ENCODE results near the gene WNT4. TPM values are rescaled to one million over a fixed set of nuclear protein-coding genes. Genes with fewer than 3 reads are reported as not detected.
A peak's percentile ranks its signal among the peaks of the same experiment; 100 is the strongest.
"Not testable (repeated sequence)": the region's sequence is repeated elsewhere in the genome, so short reads cannot be mapped to it uniquely, and the experiment has no call there.

Gene WNT4
- total RNA-seq, 1 donor from 2014 or later: 0.19 TPM

DNA sequence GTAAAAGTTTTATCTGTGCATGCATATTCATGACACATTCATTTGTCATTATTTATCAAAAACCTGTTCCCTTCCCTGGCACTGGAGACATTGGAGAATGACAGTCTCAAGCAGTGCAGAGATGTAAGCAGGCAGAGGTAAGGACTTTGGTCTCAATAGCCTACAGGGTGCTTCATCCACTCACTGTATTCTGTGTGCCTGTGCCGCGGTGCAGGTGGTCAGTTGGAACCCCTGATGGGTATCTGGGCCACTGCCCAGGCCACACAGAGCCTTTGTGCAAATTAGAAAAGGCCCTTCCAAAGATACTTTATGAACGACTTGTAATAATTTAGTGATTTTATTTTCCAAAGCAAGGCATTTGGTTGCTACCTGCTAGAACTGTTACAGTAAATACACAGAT is 46.4 kb downstream of the WNT4 start:
- TF ChIP-seq, protein P1, sequence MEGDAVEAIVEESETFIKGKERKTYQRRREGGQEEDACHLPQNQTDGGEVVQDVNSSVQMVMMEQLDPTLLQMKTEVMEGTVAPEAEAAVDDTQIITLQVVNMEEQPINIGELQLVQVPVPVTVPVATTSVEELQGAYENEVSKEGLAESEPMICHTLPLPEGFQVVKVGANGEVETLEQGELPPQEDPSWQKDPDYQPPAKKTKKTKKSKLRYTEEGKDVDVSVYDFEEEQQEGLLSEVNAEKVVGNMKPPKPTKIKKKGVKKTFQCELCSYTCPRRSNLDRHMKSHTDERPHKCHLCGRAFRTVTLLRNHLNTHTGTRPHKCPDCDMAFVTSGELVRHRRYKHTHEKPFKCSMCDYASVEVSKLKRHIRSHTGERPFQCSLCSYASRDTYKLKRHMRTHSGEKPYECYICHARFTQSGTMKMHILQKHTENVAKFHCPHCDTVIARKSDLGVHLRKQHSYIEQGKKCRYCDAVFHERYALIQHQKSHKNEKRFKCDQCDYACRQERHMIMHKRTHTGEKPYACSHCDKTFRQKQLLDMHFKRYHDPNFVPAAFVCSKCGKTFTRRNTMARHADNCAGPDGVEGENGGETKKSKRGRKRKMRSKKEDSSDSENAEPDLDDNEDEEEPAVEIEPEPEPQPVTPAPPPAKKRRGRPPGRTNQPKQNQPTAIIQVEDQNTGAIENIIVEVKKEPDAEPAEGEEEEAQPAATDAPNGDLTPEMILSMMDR (IDR thresholded peaks at IDR 0.05): no peak
- no peaks in the 10 kb centered on the region for H3K9me3 Mint-ChIP-seq (ENCODE audit: unreplicated experiment)
- H3K36me3 Mint-ChIP-seq (ENCODE audit: unreplicated experiment): peaks cover 34% of the 10 kb centered on the region
- DNase-seq (ENCODE audit: extremely low spot score, unreplicated experiment): no peak
- no peak overlapping the region for H3K4me3 Mint-ChIP-seq (ENCODE audit: unreplicated experiment)
- H3K27ac Mint-ChIP-seq (ENCODE audit: unreplicated experiment): no peak overlapping the region
- H3K27me3 Mint-ChIP-seq (ENCODE audit: unreplicated experiment): no peaks in the 10 kb centered on the region
- peaks cover 9% of the 10 kb centered on the region for H3K4me1 Mint-ChIP-seq (ENCODE audit: unreplicated experiment)

DNA sequence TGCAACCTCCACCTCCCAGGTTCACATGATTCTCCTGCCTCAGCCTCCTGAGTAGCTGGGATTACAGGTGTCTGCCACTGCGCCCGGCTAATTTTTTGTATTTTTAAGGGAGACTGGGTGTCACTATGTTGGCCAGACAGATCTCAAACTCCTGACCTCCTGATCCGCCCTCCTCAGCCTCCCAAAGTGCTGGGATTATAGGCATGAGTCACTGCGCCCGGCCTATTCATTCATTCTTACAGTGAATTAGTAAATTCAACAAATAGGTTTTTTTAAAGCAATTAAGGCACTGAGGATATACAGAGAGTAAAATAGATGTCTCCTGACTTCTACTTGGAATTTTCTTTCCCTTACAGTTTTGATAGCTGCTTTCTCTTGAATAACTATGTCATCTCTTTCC is 46.9 kb downstream of the WNT4 start:
- DNase-seq (ENCODE audit: extremely low spot score, unreplicated experiment): no peak
- no peaks in the 10 kb centered on the region for H3K27me3 Mint-ChIP-seq (ENCODE audit: unreplicated experiment)
- no peaks in the 10 kb centered on the region for H3K9me3 Mint-ChIP-seq (ENCODE audit: unreplicated experiment)
- H3K27ac Mint-ChIP-seq (ENCODE audit: unreplicated experiment): peak overlapping the region; percentile 34
- H3K36me3 Mint-ChIP-seq (ENCODE audit: unreplicated experiment): peaks cover 38% of the 10 kb centered on the region
- TF ChIP-seq, protein P1 (IDR thresholded peaks at IDR 0.05): no peak
- H3K4me3 Mint-ChIP-seq (ENCODE audit: unreplicated experiment): no peak overlapping the region
- H3K4me1 Mint-ChIP-seq (ENCODE audit: unreplicated experiment): peaks cover 13% of the 10 kb centered on the region

DNA sequence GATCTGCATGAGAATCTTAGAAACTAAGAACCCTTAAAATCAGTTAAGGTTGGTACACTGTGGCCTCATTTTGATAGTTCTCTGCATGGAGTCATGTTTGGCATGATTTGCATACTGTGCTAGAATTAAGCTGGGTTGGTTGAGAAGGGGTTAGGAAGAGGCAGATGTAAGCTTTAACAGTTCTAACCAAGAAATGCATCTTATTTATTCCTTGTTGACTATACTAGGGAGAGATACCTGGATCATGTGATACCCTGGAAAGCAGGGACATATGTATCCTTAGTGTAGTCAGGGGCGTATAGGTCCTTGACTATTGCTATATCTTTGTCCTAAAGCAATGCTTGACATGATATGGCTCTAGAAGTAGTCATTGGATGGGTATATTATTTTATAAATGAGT is 49.4 kb downstream of the WNT4 start:
- peaks cover 37% of the 10 kb centered on the region for H3K4me1 Mint-ChIP-seq (ENCODE audit: unreplicated experiment)
- H3K4me3 Mint-ChIP-seq (ENCODE audit: unreplicated experiment): no peak overlapping the region
- no peaks in the 10 kb centered on the region for H3K9me3 Mint-ChIP-seq (ENCODE audit: unreplicated experiment)
- no peaks in the 10 kb centered on the region for H3K27me3 Mint-ChIP-seq (ENCODE audit: unreplicated experiment)
- H3K27ac Mint-ChIP-seq (ENCODE audit: unreplicated experiment): no peak overlapping the region
- TF ChIP-seq, protein P1 (IDR thresholded peaks at IDR 0.05): no peak
- no peak for DNase-seq (ENCODE audit: extremely low spot score, unreplicated experiment)
- peaks cover 40% of the 10 kb centered on the region for H3K36me3 Mint-ChIP-seq (ENCODE audit: unreplicated experiment)

DNA sequence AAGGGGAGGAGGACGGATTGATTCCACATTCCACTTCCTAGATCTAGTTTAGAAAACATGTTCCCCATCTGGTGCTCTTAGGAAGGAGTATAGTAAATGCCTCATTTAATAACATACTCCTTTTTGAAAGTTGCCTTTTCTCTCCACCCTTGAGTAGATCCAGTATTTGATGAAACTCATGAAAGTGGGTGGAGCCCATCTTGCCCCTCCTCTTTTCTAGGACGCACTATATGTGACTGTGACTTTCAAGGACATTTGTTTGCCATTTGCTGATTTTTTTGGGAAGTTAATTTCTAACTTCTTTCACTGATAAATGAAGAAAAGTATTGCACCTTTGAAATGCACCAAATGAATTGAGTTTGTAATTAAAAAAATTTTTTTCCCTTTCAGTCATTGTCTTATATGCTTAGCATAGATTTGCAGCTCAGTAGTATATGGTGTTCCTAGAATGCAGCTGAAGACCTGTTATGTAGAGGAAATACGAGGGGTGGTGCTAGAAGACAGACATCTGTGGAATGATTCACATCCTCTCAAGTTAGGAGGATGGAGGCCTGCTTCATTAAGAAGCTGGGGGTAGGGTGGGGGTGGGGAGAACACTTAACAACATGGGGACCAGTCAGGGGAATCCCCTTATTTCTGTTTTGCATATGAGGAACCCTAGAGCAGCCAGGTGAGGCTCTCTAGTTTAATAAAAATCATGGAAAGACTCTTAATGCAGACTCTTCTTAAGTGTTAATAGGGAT is 50.7 kb downstream of the WNT4 start:
- not testable (repeated sequence) for H3K4me3 Mint-ChIP-seq (ENCODE audit: unreplicated experiment); H3K27ac Mint-ChIP-seq (ENCODE audit: unreplicated experiment); H3K27me3 Mint-ChIP-seq (ENCODE audit: unreplicated experiment); DNase-seq (ENCODE audit: extremely low spot score, unreplicated experiment); H3K9me3 Mint-ChIP-seq (ENCODE audit: unreplicated experiment)
- Mint-ChIP-seq H3K4me1 (ENCODE audit: unreplicated experiment) (peaks cover 45% of the 10 kb centered on the region), H3K36me3 (ENCODE audit: unreplicated experiment) (peaks cover 41% of the 10 kb centered on the region)

DNA sequence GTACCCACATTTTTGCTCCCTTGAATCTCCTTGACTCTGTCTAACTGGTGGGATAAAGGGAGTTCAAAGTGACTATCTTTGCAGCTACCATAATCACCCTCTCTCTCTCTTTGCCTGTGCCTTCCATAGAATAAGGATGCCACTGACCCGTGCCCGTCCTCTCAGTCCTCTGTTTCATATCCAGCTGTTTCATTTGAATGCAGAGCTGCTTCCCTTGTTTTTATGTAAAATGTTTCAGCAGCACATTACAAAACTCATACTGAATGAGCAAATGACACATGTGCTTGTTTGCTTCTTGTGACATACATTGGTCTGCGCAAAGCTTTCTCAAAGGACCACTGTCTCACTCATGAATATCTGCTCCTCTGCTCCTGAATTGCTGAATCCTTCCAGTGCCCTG is 52.0 kb downstream of the WNT4 start:
- H3K4me3 Mint-ChIP-seq (ENCODE audit: unreplicated experiment): no peak overlapping the region
- TF ChIP-seq, protein P1 (IDR thresholded peaks at IDR 0.05): no peak
- no peak for DNase-seq (ENCODE audit: extremely low spot score, unreplicated experiment)
- H3K4me1 Mint-ChIP-seq (ENCODE audit: unreplicated experiment): peaks cover 46% of the 10 kb centered on the region
- peaks cover 48% of the 10 kb centered on the region for H3K36me3 Mint-ChIP-seq (ENCODE audit: unreplicated experiment)
- H3K9me3 Mint-ChIP-seq (ENCODE audit: unreplicated experiment): no peaks in the 10 kb centered on the region
- peak overlapping the region; percentile 46 for H3K27ac Mint-ChIP-seq (ENCODE audit: unreplicated experiment)
- H3K27me3 Mint-ChIP-seq (ENCODE audit: unreplicated experiment): no peaks in the 10 kb centered on the region

Data from osteocyte (in vitro differentiated cells).